Osteoblast (primary cell): ENCODE measurements around the gene MBNL3. TPM values are rescaled to one million over a fixed set of nuclear protein-coding genes. Genes with fewer than 3 reads are reported as not detected.

ENCODE experiments used
- DNase-seq: peaks from one replicate; pipeline ENCODE4 v3.0.0; 2011; ENCODE audit warnings: low spot score, mixed read lengths; ENCODE audit not compliant: insufficient read length; ENCODE audit errors: missing footprints
- H2AFZ ChIP-seq: 2 replicates; pipeline ENCODE4 v1.6.0; 2011; ENCODE audit warnings: mild to moderate bottlenecking, low read length
- H3K27ac ChIP-seq: 2 replicates; pipeline ENCODE4 v1.5.1; 2011; ENCODE audit warnings: mild to moderate bottlenecking, low read depth, low read length, moderate library complexity
- H3K27me3 ChIP-seq: 2 replicates; pipeline ENCODE4 v1.6.0; 2012; ENCODE audit warnings: mild to moderate bottlenecking, control low read depth, inconsistent platforms, low read length, moderate library complexity; ENCODE audit not compliant: insufficient read depth
- H3K36me3 ChIP-seq: 2 replicates; pipeline ENCODE4 v1.5.1; 2011; ENCODE audit warnings: mild to moderate bottlenecking, low read length, control low read depth, moderate library complexity; ENCODE audit not compliant: insufficient read depth
- H3K4me1 ChIP-seq: 2 replicates; pipeline ENCODE4 v1.5.1; 2011; ENCODE audit warnings: mild to moderate bottlenecking, low read length, control low read depth, moderate library complexity; ENCODE audit not compliant: insufficient read depth
- H3K4me2 ChIP-seq: 2 replicates; pipeline ENCODE4 v1.6.0; 2011; ENCODE audit warnings: mild to moderate bottlenecking, low read length; ENCODE audit not compliant: insufficient read depth
- H3K4me3 ChIP-seq: fragments of 200-600 bp; sonication (generic); 3 replicates; pipeline ENCODE4 v1.5.1; 2012; ENCODE audit warnings: mild to moderate bottlenecking, low read length, inconsistent platforms; ENCODE audit not compliant: insufficient read depth
- H3K79me2 ChIP-seq: 2 replicates; pipeline ENCODE4 v1.6.0; 2012; ENCODE audit warnings: mild to moderate bottlenecking, low read length, control low read depth, inconsistent platforms; ENCODE audit not compliant: insufficient read depth
- H3K9me3 ChIP-seq: 2 replicates; pipeline ENCODE4 v1.5.1; 2011; ENCODE audit warnings: low read depth, low read length, control low read depth
- H4K20me1 ChIP-seq: 2 replicates; pipeline ENCODE4 v1.6.0; 2012; ENCODE audit warnings: mild to moderate bottlenecking, low read length, control low read depth; ENCODE audit not compliant: insufficient read depth
- CTCF ChIP-seq: IDR thresholded peaks from 2 replicates; pipeline ENCODE4 v1.5.1; 2011; ENCODE audit warnings: mild to moderate bottlenecking, low read depth, low read length, moderate library complexity; ENCODE audit errors: extremely low read depth
- total RNA-seq: library from RNA; depleted of rRNA; stranded (reverse); fragments of >200 nt; gene quantifications from 2 replicates; pipeline ENCODE4 v1.2.3, GENCODE V29; 2012

Gene MBNL3
- total RNA-seq, 1 donor = 1.8 TPM

GRCh38 chrX:132393992-132394391 is 94.8 kb downstream of the MBNL3 start:
- Histone ChIP-seq H3K36me3 (no peaks in the 10 kb centered on the region), H2AFZ (no peak overlapping the region), H3K27ac (no peak overlapping the region), H3K79me2 (no peaks in the 10 kb centered on the region), H3K4me2 (no peak overlapping the region), H4K20me1 (no peaks in the 10 kb centered on the region), H3K27me3 (peaks cover 6% of the 10 kb centered on the region), H3K9me3 (no peaks in the 10 kb centered on the region), H3K4me1 (no peaks in the 10 kb centered on the region), H3K4me3 (no peak overlapping the region)
- no peak for DNase-seq
- no peak for TF ChIP-seq CTCF

- Histone ChIP-seq H3K27me3 (peaks cover 6% of the 10 kb centered on the region), H3K36me3 (no peaks in the 10 kb centered on the region), H3K4me2 (no peak overlapping the region), H3K4me1 (no peaks in the 10 kb centered on the region), H3K4me3 (no peak overlapping the region), H3K9me3 (no peaks in the 10 kb centered on the region), H3K79me2 (no peaks in the 10 kb centered on the region), H2AFZ (no peak overlapping the region), H4K20me1 (no peaks in the 10 kb centered on the region), H3K27ac (no peak overlapping the region)
- no peak for TF ChIP-seq CTCF
- DNase-seq = no peak
These were observed 95.4 kb downstream of the MBNL3 start for GRCh38 chrX:132393485-132393884.

GRCh38 chrX:132393085-132393484 is 95.8 kb downstream of the MBNL3 start:
- Histone ChIP-seq H2AFZ (no peak overlapping the region), H3K9me3 (no peaks in the 10 kb centered on the region), H3K4me1 (no peaks in the 10 kb centered on the region), H3K27me3 (peaks cover 5% of the 10 kb centered on the region), H3K36me3 (no peaks in the 10 kb centered on the region), H3K79me2 (no peaks in the 10 kb centered on the region), H4K20me1 (no peaks in the 10 kb centered on the region), H3K27ac (no peak overlapping the region), H3K4me3 (no peak overlapping the region), H3K4me2 (no peak overlapping the region)
- DNase-seq = no peak
- no peak for TF ChIP-seq CTCF

- Histone ChIP-seq H4K20me1 (no peaks in the 10 kb centered on the region), H2AFZ (no peak overlapping the region), H3K4me3 (no peak overlapping the region), H3K79me2 (no peaks in the 10 kb centered on the region), H3K9me3 (no peaks in the 10 kb centered on the region), H3K4me2 (no peak overlapping the region), H3K27me3 (no peaks in the 10 kb centered on the region), H3K36me3 (no peaks in the 10 kb centered on the region), H3K27ac (no peak overlapping the region), H3K4me1 (no peaks in the 10 kb centered on the region)
- TF ChIP-seq CTCF = no peak
- DNase-seq = no peak
These were observed 98.0 kb downstream of the MBNL3 start for GRCh38 chrX:132390792-132391191.
